GM19193 (cell line): ENCODE results near the gene INPP5E.

Experiments used
- POLR2A ChIP-seq: IDR thresholded peaks from 4 replicates; pipeline ENCODE4 v1.6.1; 2011; ENCODE audit not compliant: insufficient read depth, insufficient read length; ENCODE audit errors: extremely low read depth

The INPP5E gene

DNA sequence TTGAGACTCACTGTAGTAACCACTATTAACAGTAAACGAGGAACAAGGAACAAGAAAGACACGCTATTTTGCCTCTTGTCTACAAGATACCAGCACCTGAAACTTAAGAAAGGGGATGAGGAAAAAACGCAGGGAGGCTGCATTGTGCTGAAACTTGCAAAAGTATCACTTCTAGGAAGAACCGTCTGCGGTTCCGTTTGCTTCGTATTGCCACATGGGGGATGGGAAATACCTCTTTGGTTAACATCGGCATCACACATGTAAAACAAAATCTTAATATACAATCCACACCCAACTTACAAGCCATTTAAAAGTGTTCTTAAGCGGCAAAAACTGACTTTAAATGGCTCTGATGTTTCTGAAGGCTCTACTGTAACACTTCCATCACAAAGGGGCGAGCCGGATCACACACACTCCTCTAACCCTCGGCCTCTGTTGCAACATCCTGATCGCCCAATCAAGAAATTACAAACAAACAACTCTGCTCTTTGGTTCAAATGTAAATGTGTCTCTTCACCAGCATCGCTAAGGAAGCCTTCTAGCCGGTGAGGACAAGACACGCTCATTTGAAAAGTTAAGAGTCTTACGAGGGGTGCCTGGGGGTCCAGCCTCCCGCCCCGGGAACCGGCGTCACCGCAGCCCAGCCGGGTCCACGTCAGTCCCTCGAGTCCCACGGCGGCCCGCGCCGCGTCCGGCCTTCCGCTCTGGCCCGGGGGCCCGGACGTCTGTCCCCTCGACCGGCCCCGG, 42.6 kb upstream of the INPP5E start:
- TF ChIP-seq POLR2A: no peak

DNA sequence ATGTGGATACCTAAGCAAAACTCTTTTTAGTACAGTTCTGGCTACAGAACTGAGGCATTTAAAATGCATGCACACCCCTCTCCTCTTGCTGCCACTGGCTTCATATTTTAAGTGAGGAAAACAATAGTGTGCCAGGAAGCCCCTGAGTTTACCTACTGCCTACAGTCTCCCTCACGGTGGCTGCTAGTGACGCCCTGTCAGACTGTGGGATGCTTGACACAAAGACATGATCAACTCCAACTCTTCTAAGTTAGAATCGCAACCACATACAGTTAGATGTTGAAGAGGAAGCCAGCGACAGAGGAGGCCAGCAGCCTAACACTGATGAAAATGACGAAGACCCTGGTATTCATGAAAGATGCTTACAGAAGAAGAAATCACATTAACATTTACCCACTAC, 41.9 kb upstream of the INPP5E start:
- no peak for TF ChIP-seq POLR2A

- TF ChIP-seq POLR2A: no peak
Observed at GRCh38 chr9:136476369-136477150, 36.9 kb upstream of the INPP5E start.

DNA sequence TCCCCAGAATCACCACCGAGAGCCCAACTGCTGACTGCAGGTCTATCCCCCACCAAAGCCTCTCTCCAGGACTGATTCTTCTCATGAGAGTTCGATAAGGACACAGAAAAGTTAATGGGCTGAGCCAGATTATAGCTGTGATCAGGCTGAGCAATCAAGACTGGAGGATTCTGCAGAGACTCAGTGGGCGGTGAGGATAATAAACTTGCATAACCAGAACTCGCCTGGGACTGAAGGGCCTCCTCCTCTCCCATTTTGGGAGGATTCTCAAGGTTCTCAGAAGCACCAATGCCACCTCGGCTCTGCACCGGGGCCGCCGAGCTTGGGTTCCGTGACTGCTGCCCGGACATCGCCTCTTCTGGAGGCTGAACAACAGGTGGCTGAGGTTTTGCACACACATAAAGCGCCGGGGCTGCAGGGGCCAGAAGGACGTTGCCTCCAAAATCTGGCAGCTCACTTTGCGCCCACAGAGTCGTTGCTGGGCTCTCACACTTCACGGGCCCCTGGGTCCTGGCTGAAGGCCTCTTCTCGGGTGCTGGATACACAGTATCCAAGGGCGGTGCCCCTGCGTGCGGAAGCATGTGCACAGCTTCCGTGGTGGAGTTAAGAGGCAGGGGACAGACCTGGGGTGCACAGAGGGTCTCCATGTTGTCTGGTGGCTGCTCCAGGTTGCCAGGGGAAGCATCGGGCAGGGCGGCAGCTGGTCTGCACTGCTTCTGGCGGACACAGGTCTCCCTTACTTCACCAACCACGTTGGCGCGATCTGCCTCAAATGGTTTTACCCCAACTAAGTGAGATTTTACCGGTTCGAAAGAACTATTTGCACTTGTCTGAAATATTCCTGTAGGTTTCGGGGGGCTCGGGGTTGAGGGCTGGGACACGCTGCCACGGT, 35.6 kb upstream of the INPP5E start:
- TF ChIP-seq POLR2A: no peak

GRCh38 chr9:136474021-136474640, 34.5 kb upstream of the INPP5E start:
- no peak for TF ChIP-seq POLR2A

DNA sequence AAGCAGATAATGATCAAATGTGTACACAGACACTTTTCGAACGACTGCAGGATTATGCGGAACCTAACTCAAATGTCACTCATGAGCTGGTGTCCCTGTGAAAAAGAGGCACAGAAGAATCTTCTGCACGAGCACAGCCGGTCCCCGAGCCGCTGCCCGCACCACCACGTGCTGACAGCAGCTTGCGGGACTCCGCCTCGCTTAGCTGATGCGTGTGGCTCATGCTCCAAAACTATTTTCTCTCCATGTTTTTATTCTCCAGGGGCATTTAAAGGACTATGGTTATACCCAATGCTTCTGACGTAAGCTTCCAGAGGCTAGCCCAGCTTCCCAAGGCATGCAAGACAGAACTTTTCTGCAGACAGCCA, 33.7 kb upstream of the INPP5E start:
- no peak for TF ChIP-seq POLR2A

- no peak for TF ChIP-seq POLR2A
Observed at GRCh38 chr9:136472640-136473353, 33.2 kb upstream of the INPP5E start.

- no peak for TF ChIP-seq POLR2A
Observed at GRCh38 chr9:136471802-136472487, 32.3 kb upstream of the INPP5E start.

DNA sequence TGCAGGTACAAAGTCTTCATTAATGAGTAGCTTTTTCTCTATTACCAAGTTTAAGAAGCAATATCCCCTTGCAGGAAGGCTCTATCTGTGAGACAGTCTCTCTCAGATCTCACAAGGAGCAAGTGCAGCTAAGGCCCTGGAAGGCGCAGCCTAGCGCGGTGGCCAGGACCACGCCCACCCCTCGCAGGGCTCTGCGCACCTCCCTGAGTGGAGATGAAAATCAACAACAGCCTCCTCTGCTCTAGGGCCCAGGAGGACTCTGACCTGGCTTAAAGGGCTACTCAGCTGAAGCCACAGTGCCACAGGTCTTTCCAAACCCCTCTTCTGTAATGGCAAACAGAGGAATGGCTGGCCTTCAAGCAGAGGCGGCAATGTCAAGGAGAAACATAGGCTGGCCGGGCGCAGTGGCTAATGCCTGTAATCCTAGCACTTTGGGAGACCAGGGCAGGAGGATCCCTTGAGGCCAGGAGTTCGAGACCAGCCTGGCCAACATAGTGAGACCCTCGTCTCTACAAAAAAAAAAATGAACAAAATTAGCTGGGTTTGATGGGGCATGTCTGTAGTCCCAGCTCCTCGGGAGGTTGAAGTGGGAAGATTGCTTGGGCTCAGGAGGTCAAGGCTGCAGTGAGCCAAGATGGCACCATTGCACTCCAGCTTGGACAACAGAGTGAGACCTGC, 31.3 kb upstream of the INPP5E start:
- TF ChIP-seq POLR2A: no peak

DNA sequence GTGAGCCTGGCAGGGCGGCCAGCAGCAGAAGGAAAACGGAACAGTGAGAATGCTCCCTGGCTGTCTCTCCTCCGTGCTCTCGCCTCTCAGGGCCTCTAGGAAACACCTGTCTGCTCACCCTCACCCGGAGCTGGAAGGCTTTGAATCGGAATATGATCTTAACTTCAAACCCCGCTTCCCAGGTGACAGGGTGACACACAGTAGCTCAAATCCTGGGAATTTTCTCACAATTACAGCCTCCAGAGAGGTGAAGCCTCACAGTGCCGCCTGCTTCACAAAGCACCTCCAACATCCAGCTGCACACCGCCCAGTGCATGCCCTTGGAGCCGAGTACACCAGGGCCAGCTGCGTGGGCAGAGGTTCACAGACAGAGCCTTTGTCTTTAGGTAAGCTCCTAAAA, 30.7 kb upstream of the INPP5E start:
- TF ChIP-seq POLR2A: no peak

GRCh38 chr9:136467766-136468165, 28.1 kb upstream of the INPP5E start:
- TF ChIP-seq POLR2A: no peak

DNA sequence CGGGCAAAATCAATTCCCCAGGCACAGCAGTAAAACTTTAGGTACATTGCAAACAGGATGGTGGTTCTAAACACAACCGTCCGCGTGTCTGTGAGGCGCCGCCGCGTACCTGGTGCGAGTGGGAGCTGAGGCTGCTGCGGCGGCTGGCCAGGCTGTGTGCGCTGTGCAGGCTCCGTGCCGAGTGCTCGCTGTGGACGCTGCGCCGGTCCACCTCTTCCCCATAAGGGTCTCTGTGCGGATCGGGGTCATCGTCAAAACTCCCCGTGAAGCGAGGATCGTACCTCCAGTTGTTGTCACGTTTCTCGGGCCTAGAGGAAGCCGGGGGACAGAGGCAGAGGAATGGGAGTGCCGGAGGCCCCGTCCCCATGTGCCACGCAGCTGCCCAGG, 26.5 kb upstream of the INPP5E start:
- no peak for TF ChIP-seq POLR2A

DNA sequence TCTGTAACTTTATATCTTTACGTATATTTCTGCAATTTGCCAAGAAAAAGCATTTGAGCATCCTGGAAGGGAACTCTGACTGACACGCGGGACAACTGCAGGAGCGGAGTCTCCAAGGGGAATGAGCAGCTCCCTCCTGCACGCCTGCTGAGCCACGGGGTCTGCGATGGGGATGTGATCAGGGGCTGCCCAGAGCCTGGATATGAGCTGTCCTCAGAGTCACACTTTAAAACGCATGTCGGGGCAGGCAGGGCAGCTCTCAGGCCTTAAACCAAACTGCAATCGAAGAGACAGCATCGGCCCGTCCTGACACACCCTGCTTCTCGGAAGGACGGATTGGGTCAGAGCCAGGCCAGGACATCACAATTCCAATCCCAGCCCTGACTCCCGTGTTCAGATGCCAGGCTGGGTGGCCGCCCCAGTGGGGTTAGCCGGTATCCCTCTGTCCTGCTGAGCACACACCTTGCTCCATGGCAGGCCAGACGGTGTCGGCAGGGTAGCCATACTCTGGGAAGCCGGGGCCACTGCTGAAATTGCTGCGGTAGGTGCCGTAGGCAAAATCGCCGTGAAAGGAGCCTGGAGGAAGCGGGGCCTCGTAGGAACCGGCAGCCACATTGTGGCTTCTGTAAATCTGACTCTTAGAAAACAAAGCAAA, 26.0 kb upstream of the INPP5E start:
- no peak for TF ChIP-seq POLR2A
